OCI-LY1 (cell line): ENCODE data around the gene ERP44.

ENCODE experiments used
- CTCF ChIP-seq: fragments of 200-600 bp; sonication (generic), shearing (Covaris generic); IDR thresholded peaks from 2 replicates; pipeline ENCODE4 v1.5.1; 2017; ENCODE audit warnings: mild to moderate bottlenecking, antibody characterized with exemption, low read length, moderate library complexity, mixed read lengths
- EZH2 ChIP-seq: fragments of 200-600 bp; sonication (generic), shearing (Covaris generic); IDR thresholded peaks from 2 replicates; pipeline ENCODE4 v1.8.0; 2017; ENCODE audit warnings: borderline replicate concordance, mixed run types, mild to moderate bottlenecking, antibody characterized with exemption, low read length, moderate library complexity, mixed read lengths

DNA sequence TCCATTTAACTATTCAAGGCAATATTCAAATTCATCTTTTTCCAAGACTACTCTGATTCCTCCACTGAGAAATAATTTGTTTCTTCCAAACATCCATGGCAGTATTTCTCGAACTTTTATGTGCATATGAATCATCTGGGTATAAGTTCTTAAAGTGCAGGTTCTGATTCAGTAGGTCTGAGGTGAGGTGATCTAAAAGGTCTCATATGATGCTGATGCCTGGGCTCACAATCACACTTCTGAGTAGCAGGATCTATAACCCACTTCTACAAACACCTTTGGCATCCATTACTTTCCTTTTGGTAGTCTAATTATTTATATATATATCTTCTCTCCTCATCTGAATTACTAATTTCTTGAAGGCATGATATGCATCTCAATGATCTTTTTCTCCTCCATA is 7.2 kb downstream of the ERP44 start:
- no peak for TF ChIP-seq CTCF
- no peak for TF ChIP-seq EZH2
